OCI-M1 (cell line): ENCODE measurements around the gene SBF2.
A peak's percentile ranks its signal among the peaks of the same experiment; 100 is the strongest.

ENCODE experiments used
- DNase-seq: peaks from one replicate; lab custom pipeline; 2025; lab: John Stamatoyannopoulos, UW

Gene SBF2

GRCh38 chr11:9772218-9772617 lies 521.8 kb downstream of the SBF2 start:
- DNase-seq: no peak

DNA sequence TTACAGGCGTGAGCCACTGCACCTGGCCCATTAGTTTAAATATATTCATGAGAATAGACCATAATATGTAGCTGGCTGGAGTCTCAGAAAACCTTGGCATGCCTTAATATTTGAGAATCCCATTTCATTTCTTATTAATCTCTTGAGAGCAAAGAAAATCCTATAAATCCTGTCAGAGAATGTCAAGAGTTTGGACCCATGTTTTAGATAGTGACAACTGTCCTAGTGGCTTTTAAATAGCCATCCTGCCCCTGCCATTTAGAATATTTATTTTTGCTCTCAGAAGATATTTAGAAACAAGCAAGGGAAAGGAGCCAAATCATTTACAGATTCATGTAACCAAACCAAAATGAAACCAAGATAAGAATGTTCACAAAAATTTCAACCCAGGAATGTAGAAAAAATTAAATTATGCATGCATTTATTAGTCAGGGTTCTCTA lies 522.9 kb downstream of the SBF2 start:
- DNase-seq: no peak

DNA sequence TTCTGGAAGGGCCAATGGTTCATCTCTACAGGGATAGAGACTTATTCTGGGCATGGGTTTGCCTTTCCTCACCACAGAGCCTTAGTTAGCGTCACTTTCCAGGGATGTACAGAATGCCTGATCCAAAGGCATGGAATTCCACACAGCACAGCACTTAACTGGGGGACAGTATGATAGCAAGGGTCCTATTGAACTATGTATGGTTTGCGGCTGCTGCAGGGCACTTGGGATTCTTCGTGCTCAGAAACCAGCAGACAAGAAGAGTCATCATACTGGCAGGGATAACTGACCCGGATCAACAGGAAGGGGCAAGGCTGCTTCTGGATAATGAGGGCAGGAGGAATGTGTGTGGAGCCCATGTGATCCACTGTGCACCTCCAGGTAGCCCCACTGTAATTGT lies 524.4 kb downstream of the SBF2 start:
- no peak for DNase-seq

DNA sequence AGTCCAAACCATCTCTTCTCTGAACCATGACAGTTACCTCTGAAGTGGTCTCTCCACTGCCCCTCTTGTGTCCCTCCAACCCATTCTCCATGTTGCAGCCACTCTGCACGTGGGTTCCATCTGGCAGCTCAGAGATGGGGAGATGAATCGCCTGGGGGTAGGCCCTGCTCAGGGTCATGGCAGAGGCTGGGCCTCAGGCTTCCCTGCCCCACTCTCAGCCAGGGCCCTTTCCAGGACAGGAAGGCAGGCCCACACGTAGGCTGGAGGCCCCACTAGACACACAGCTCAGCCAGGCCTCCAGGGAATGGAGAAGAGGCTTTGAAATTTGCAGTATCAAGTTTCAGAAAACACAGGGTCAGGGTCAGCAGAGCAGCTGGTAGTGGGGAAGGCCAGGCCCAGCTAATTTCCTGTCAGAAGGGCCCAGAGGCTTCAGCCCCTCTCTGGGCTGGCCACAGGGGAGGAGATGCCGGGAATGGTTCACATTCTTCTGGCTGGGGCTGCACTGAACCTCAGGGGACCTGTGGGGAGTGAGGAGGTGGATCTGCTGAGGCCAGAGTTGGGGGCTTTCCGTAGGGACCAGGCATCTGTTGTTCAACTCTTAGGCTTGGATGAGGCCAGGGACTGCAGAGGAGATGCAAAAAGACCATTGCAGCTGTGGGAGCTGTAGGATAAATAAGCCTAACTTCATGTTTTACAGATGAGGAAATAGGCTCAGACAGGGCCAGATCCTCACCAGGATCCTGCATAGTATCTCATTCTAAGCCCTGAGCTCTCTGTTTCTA lies 528.5 kb downstream of the SBF2 start:
- DNase-seq: no peak

- no peak for DNase-seq
These were observed 530.7 kb downstream of the SBF2 start for GRCh38 chr11:9763301-9763700.

GRCh38 chr11:9762531-9762930 lies 531.5 kb downstream of the SBF2 start:
- DNase-seq: no peak

DNA sequence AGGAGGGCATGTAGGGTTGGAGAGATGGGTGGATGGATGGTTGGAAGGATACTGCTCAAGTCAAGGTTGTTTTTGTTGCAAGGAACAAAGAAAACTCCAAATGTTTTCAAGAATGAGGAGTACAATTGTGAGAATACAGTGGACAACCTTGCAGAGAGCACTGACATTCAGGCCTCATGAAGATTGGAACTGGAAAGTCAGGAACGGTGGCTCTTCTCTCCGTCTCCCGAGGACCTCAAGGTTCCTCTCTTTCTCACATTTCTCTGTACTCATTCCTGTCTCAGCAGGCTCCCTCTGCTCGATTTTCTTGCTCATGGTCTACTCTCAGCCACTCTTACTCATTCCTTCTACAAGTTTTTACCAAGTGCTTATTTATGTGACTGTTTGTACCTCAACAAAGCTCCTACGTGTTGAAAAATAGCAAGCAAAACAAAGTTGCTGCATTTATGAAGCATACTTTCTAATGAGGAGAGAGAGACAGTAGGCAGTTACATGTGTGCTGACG lies 532.5 kb downstream of the SBF2 start:
- no peak for DNase-seq

DNA sequence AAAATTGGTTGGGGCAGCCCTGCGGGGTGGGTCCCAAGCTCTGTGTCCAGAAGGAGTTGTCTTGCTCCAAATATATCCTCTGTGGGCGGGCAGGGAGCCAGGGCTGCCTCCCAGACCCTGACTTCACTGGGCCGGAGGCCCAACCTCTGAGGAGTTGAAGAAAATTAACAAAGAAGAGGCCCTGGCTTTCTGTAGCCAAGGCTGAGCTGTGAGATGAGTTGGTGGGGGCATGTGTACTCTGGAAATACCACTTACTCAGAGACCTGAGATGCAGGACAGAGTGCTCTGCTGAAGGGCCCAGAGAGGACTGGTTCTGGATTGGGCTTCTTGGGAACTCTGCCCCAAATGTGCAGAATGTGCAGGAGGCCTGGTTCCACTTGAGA lies 533.8 kb downstream of the SBF2 start:
- DNase-seq: no peak

GRCh38 chr11:9759519-9760192 lies 534.4 kb downstream of the SBF2 start:
- peak; percentile 10 for DNase-seq

DNA sequence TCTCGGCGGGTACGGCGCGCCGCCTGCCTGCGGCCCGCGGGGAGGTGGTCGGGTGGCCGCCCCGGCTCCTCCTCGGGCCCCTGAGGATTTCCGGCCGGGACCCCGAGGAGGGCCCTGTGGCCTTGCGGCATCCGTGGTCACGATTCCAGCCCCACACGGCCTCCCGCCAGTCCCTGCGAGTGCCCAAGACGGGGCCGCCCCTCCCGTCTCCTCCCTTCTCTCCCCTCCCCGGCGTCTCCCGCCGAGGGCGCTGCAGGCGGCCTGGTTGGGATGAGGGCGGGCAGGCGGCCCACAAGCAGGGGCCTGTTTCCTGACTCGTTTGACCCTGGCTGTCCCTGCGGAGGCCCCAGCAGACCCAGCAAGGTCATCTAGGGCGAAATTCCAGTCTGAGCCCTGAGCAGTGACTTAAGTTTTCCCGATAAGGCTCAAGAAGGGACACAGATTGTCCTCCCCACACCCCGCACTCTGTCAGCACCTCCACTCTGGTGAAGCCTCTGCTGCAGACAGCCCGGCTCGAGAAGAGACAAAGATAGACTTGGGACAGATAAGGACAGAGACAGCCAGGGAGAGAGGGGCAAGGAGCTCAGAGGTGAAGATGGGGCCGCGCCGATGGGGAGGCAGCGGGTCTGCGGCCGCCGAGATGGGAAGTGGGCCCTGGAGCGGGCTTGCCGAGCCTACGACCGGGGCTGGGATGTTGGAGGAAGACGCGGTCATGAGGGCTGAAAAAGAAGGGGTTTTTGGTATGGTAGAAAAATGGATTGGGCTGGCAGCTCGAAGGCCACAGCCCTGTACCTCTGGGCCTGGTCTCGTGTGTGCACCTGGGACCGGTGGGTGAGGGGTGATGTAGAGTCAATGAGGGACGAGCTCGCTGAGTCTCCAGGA lies 535.1 kb downstream of the SBF2 start:
- DNase-seq: peak; percentile 83

DNA sequence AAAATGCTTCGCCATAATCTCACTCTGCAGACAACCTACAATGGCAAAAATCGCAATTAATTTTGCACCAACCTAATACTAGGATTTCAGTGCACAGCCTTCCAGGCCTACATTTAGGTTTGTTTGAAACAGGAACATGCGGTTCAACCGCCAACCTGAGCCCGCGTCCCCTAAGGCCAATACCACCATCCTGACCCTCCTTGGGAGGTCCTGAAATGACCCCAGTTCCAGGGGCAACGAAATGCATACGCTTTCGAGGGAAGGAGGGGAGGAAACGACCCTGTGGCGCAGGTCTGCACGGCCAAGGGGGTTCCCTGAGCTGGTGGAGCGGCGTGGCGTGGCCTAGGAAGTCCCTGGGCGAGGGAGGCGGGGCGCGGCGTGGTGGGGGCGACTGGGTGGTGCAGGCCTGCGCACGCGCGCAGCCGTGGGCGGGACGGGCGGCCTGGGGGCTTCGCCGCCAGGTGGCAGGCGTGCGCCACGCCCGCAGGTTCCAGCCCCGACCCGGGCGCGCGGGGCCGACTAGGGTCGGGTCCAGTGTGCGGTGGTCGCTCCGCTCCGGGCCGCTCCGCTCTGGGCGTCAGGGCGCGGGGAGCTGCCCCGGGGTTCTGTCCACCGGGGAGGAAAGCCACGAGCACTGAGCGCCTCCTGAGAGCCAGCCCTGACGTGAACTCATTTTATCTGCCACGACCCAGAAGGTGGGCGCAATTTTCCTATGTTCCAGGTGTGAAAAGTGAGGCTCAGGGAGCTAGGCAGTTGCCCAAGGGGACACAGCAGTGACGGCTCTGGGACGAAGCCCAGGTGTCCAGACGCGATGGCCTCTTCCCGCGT lies 536.0 kb downstream of the SBF2 start:
- DNase-seq: peak; percentile 90

GRCh38 chr11:9756878-9757277 lies 537.1 kb downstream of the SBF2 start:
- DNase-seq: no peak

- DNase-seq: no peak
These were observed 537.6 kb downstream of the SBF2 start for GRCh38 chr11:9756461-9756860.

GRCh38 chr11:9755561-9756185 lies 538.3 kb downstream of the SBF2 start:
- no peak for DNase-seq

- no peak for DNase-seq
These were observed 540.0 kb downstream of the SBF2 start for GRCh38 chr11:9754010-9754471.

DNA sequence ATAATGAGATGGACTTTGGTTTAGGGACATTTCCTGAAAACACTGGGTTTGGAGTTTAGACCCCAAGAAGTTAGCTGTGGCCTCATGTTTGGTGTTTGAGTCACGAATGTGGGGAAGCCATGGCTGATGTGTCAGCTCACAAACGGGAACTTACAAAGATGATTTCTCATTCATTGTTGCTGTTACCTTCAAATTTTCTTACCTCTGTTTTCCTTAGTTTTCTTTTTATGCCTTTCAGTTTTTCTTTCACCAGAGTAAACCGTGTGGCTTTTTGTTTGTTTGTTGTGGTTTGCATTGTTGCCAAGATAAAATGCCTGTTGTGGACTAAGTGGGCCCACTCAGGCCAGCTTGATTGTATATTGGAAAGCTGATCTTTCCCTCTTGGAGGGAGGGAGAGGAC lies 541.0 kb downstream of the SBF2 start:
- peak; percentile 41 for DNase-seq

GRCh38 chr11:9752091-9752490 lies 541.9 kb downstream of the SBF2 start:
- DNase-seq: peak; percentile 73

DNA sequence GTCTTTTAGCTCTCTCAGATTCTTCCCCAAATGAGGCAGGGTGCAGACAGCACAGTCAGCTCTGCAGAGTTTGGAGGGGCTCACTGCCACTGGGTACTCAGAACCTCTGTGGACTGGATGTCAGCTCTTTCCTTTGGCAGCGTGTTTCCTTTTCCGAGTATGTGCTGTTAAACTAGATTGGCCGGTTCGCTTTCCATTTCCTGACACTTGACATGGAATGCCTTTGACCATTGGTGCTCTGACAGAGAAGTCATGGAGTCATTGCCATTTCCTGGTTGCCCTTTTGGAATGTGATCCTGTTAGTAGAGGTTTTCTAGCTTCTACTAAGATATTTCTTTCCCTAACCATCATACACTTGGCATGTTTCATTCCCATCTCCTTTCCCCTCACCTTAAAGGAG lies 543.5 kb downstream of the SBF2 start:
- no peak for DNase-seq

DNA sequence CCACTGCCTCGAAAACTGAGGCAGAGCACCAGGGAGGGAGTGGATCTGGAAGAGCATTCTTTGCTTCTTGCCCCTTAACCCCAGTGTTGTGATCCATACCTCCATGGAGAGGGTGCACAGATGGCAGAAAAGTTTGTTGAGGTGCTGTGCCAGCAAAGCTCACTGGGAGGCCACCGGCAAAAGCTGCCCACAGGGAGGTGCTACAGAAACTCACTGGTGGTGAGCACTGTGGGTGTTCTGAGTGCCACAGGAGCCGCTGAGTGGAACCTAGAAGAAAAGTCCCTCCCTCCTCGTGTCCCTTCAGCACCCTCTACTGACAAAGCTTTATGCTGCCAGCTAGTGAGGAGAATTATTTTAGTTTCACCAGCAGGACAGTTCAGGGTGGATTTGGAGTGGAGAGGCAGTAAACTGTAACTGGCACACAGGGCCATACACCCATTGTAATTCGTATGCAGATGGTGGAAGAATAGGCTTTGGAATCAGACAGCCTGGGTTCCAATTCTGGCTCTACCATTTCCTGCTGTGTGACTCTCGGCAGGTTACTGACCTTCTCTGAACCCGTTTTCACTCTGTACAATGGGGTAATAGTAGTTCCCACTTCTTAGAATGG lies 545.6 kb downstream of the SBF2 start:
- DNase-seq: peak; percentile 85

DNA sequence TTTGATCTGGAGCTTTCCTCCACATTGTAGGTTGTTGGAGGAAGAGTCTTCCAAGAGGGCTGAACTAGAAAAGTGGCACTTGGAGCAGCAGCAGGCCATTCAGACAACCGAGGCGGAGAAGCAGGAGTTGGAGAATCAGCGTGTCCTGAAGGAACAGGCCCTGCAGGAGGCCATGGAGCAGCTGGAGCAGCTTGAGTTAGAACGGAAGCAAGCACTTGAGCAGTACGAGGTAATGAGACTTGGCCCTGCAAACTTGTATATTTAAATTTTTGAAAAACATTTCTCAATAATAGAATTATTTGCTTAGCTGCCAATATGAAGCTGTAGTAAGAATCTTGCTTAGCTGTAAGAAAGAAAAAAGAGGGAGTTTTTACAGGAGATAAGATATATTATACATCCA lies 546.2 kb downstream of the SBF2 start:
- DNase-seq: no peak

- DNase-seq: no peak
These were observed 546.8 kb downstream of the SBF2 start for GRCh38 chr11:9747229-9747628.
